HepG2 (cell line): ENCODE results near the gene MROH2A. TPM values are rescaled to one million over a fixed set of nuclear protein-coding genes. Genes with fewer than 3 reads are reported as not detected.

Experiments used
- CBX5 ChIP-seq: sonication (generic); formaldehyde crosslinking; IDR thresholded peaks from 2 replicates; pipeline ENCODE4 v1.4.0; 2020; ENCODE audit warnings: missing genetic modification reagents, borderline replicate concordance
- HNRNPK ChIP-seq: fragments of 200-400 bp; formaldehyde crosslinking; IDR thresholded peaks from 2 replicates; pipeline ENCODE4 v1.6.1; 2018; ENCODE audit warnings: low read length, low read depth, moderate library complexity, mild to moderate bottlenecking; ENCODE audit not compliant: poor library complexity, severe bottlenecking
- NFKBIZ ChIP-seq: IDR thresholded peaks from 2 replicates; pipeline ENCODE4 v1.6.1; 2018; ENCODE audit warnings: missing genetic modification reagents, missing compliant biosample characterization
- PRPF4 ChIP-seq: fragments of 200-400 bp; formaldehyde crosslinking; IDR thresholded peaks from 2 replicates; pipeline ENCODE4 v1.6.1; 2016; ENCODE audit warnings: low read length, low read depth; ENCODE audit not compliant: poor library complexity, severe bottlenecking
- SSRP1 ChIP-seq: IDR thresholded peaks from 2 replicates; pipeline ENCODE4 v1.6.1; 2016; ENCODE audit warnings: control low read depth
- TRIM24 ChIP-seq: sonication (generic); formaldehyde crosslinking; IDR thresholded peaks from 2 replicates; pipeline ENCODE4 v1.8.0; 2022; ENCODE audit warnings: mild to moderate bottlenecking, missing genetic modification reagents
- WIZ ChIP-seq: sonication (generic); formaldehyde crosslinking; IDR thresholded peaks from 2 replicates; pipeline ENCODE4 v1.5.1; 2020; ENCODE audit warnings: mild to moderate bottlenecking, missing genetic modification reagents
- YY1 ChIP-seq: IDR thresholded peaks from 2 replicates; pipeline ENCODE4 v1.6.1; 2011; ENCODE audit warnings: low read length, low read depth, moderate library complexity, mild to moderate bottlenecking; ENCODE audit not compliant: insufficient read depth, insufficient replicate concordance
- ZC3H4 ChIP-seq: sonication (generic); formaldehyde crosslinking; IDR thresholded peaks from 2 replicates; pipeline ENCODE4 v1.4.0; 2020; ENCODE audit warnings: missing genetic modification reagents, borderline replicate concordance
- ZNF207 ChIP-seq: fragments of 450-650 bp; IDR thresholded peaks from 2 replicates; pipeline ENCODE4 v1.6.1; 2016; ENCODE audit warnings: antibody characterized with exemption, borderline replicate concordance
- ZNF264 ChIP-seq: sonication (generic); formaldehyde crosslinking; IDR thresholded peaks from 2 replicates; pipeline ENCODE4 v1.4.0; 2020; ENCODE audit warnings: missing genetic modification reagents
- ZNF34 ChIP-seq: sonication (generic); formaldehyde crosslinking; IDR thresholded peaks from 2 replicates; pipeline ENCODE4 v1.4.0; 2020; ENCODE audit warnings: mild to moderate bottlenecking, missing genetic modification reagents, borderline replicate concordance
- ZNF383 ChIP-seq: sonication (generic); formaldehyde crosslinking; IDR thresholded peaks from 2 replicates; pipeline ENCODE4 v1.4.0; 2020; ENCODE audit warnings: missing genetic modification reagents, mild to moderate bottlenecking, borderline replicate concordance
- ZNF430 ChIP-seq: sonication (generic); formaldehyde crosslinking; IDR thresholded peaks from 2 replicates; pipeline ENCODE4 v1.9.0; 2021; ENCODE audit warnings: mild to moderate bottlenecking, missing genetic modification reagents
- ZNF629 ChIP-seq: sonication (generic); formaldehyde crosslinking; conservative IDR thresholded peaks from 2 replicates; pipeline ENCODE4 v1.5.0; 2020; ENCODE audit warnings: missing genetic modification reagents
- ZNF703 ChIP-seq: sonication (generic); formaldehyde crosslinking; IDR thresholded peaks from 2 replicates; pipeline ENCODE4 v1.5.1; 2020; ENCODE audit warnings: missing genetic modification reagents, mild to moderate bottlenecking, moderate library complexity, borderline replicate concordance
- polyA plus RNA-seq, 8 experiments: library from polyadenylated mRNA; depleted of rRNA in 3 of 8; stranded (reverse) in 7 of 8; unstranded in 1 of 8; fragments of >200 nt; fragmentation: Illumina TruSeq in 4 of 8; extraction: Trizol in 4 of 8; gene quantifications; 2 replicates each; pipeline versions ENCODE4 v1.2.1 to v1.2.3, GENCODE V29; 2011 to 2016; ENCODE audit warnings: low read depth in 4 of 8, missing spikeins in 1 of 8, mixed read lengths in 1 of 8; ENCODE audit not compliant: insufficient read depth in 1 of 8
- total RNA-seq, 5 experiments: library from RNA; depleted of rRNA; stranded (reverse); fragments of >200 nt; fragmentation: Illumina TruSeq; extraction: Trizol; gene quantifications; 2 replicates each; pipeline ENCODE4 v1.2.3, GENCODE V29; 2016; ENCODE audit warnings: low read depth in 1 of 5
- TF ChIP-seq, protein P1 (sequence below): sonication (generic); formaldehyde crosslinking; IDR thresholded peaks from 2 replicates; pipeline ENCODE4 v1.4.0; 2020; ENCODE audit warnings: missing genetic modification reagents, borderline replicate concordance
- TF ChIP-seq, protein P2 (sequence below): sonication (generic); formaldehyde crosslinking; conservative IDR thresholded peaks from 2 replicates; pipeline ENCODE4 v1.8.0; 2022; ENCODE audit warnings: missing genetic modification reagents
- TF ChIP-seq, protein P3 (sequence below): sonication (generic); formaldehyde crosslinking; IDR thresholded peaks from 2 replicates; pipeline ENCODE4 v1.4.0; 2020; ENCODE audit warnings: low read depth, mild to moderate bottlenecking, missing genetic modification reagents
- TF ChIP-seq, protein P4 (sequence below): IDR thresholded peaks from 2 replicates; pipeline ENCODE4 v1.6.1; 2016; ENCODE audit warnings: low read depth
- TF ChIP-seq, protein P5 (sequence below): sonication (generic); formaldehyde crosslinking; IDR thresholded peaks from 2 replicates; pipeline ENCODE4 v1.4.0; 2020; ENCODE audit warnings: mild to moderate bottlenecking, missing genetic modification reagents

Gene MROH2A
- total and polyA plus RNA-seq, 2 of the 13 experiments (the other 11 are each of a cell fraction or from before 2014, with no cell fraction given), result 0.03 to 0.04 TPM

DNA sequence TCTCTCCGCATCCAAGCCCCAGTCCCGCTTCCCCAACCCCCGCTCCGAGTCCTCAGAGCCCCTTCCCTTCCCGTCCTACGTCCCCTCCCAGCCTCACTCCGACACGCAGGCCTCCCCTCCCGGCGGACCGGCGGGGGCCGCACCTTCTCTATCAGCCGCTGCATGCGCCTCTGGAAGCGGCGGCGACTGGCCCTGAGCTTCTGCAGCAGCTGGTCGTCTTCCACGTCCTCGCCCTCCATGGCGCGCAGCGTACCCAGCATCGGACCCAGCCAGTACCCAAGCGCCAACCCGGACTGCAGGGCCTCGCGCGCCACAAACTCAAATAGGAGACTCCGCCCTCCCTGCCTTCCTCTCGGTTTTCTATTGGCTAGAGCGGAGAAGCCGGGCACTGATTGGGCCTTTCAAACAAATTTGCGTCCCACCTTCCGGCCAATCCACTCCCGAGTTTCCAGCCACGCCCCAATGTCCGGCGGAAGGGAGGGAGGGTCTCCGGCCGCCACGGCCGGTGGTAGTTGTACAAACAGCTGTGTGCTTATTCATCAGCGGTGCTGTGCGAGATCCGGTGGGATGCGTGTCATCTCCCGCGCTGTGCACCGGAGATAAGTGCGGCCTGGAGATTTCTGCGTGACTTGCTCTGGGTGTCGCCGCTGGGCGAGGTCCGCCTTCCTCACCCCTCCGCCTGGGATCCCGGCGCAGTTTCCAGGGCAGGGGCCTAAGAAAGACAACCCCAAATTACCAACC is 76.3 kb downstream of the MROH2A start, which contains the start of gene HJURP (continued):
- TF ChIP-seq, protein P1, sequence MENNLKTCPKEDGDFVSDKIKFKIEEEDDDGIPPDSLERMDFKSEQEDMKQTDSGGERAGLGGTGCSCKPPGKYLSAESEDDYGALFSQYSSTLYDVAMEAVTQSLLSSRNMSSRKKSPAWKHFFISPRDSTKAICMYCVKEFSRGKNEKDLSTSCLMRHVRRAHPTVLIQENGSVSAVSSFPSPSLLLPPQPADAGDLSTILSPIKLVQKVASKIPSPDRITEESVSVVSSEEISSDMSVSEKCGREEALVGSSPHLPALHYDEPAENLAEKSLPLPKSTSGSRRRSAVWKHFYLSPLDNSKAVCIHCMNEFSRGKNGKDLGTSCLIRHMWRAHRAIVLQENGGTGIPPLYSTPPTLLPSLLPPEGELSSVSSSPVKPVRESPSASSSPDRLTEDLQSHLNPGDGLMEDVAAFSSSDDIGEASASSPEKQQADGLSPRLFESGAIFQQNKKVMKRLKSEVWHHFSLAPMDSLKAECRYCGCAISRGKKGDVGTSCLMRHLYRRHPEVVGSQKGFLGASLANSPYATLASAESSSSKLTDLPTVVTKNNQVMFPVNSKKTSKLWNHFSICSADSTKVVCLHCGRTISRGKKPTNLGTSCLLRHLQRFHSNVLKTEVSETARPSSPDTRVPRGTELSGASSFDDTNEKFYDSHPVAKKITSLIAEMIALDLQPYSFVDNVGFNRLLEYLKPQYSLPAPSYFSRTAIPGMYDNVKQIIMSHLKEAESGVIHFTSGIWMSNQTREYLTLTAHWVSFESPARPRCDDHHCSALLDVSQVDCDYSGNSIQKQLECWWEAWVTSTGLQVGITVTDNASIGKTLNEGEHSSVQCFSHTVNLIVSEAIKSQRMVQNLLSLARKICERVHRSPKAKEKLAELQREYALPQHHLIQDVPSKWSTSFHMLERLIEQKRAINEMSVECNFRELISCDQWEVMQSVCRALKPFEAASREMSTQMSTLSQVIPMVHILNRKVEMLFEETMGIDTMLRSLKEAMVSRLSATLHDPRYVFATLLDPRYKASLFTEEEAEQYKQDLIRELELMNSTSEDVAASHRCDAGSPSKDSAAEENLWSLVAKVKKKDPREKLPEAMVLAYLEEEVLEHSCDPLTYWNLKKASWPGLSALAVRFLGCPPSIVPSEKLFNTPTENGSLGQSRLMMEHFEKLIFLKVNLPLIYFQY (CRISPR knock-in tag), result no peak
- TF ChIP-seq, protein P2, sequence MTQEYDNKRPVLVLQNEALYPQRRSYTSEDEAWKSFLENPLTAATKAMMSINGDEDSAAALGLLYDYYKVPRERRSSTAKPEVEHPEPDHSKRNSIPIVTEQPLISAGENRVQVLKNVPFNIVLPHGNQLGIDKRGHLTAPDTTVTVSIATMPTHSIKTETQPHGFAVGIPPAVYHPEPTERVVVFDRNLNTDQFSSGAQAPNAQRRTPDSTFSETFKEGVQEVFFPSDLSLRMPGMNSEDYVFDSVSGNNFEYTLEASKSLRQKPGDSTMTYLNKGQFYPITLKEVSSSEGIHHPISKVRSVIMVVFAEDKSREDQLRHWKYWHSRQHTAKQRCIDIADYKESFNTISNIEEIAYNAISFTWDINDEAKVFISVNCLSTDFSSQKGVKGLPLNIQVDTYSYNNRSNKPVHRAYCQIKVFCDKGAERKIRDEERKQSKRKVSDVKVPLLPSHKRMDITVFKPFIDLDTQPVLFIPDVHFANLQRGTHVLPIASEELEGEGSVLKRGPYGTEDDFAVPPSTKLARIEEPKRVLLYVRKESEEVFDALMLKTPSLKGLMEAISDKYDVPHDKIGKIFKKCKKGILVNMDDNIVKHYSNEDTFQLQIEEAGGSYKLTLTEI (CRISPR knock-in tag), result peak; percentile 70; the same call in 1 of the 2 replicates
- TF ChIP-seq TRIM24 (CRISPR knock-in tag), result no peak
- TF ChIP-seq, protein P3, sequence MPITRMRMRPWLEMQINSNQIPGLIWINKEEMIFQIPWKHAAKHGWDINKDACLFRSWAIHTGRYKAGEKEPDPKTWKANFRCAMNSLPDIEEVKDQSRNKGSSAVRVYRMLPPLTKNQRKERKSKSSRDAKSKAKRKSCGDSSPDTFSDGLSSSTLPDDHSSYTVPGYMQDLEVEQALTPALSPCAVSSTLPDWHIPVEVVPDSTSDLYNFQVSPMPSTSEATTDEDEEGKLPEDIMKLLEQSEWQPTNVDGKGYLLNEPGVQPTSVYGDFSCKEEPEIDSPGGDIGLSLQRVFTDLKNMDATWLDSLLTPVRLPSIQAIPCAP (CRISPR knock-in tag), result no peak
- no peak for TF ChIP-seq CBX5 (CRISPR knock-in tag)
- TF ChIP-seq, protein P4, sequence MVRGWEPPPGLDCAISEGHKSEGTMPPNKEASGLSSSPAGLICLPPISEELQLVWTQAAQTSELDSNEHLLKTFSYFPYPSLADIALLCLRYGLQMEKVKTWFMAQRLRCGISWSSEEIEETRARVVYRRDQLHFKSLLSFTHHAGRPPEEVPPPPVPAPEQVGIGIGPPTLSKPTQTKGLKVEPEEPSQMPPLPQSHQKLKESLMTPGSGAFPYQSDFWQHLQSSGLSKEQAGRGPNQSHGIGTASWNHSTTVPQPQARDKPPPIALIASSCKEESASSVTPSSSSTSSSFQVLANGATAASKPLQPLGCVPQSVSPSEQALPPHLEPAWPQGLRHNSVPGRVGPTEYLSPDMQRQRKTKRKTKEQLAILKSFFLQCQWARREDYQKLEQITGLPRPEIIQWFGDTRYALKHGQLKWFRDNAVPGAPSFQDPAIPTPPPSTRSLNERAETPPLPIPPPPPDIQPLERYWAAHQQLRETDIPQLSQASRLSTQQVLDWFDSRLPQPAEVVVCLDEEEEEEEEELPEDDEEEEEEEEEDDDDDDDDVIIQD (CRISPR knock-in tag), result peak; percentile 60; the same call in 1 of the 2 replicates
- TF ChIP-seq ZC3H4, result no peak
- TF ChIP-seq YY1, result peak; percentile 40
- TF ChIP-seq SSRP1, result no peak
- TF ChIP-seq ZNF34 (CRISPR knock-in tag), result no peak
- no peak for TF ChIP-seq ZNF703 (CRISPR knock-in tag)
- peak; percentile 59; the same call in 1 of the 2 replicates for TF ChIP-seq ZNF430 (CRISPR knock-in tag)
- peak; percentile 40; the same call in 1 of the 2 replicates for TF ChIP-seq ZNF264
- no peak for TF ChIP-seq ZNF207
- peak; percentile 78 for TF ChIP-seq HNRNPK
- no peak for TF ChIP-seq NFKBIZ (CRISPR knock-in tag)
- no peak for TF ChIP-seq PRPF4
- no peak for TF ChIP-seq ZNF383 (CRISPR knock-in tag)
- TF ChIP-seq, protein P5, sequence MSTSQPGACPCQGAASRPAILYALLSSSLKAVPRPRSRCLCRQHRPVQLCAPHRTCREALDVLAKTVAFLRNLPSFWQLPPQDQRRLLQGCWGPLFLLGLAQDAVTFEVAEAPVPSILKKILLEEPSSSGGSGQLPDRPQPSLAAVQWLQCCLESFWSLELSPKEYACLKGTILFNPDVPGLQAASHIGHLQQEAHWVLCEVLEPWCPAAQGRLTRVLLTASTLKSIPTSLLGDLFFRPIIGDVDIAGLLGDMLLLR (CRISPR knock-in tag), result no peak; the same call in none of the 2 replicates
- no peak for TF ChIP-seq WIZ (CRISPR knock-in tag)
- TF ChIP-seq ZNF629 (CRISPR knock-in tag), result peak; percentile 9; the same call in 1 of the 2 replicates
